ENCODE data around the gene GIPC2.
A peak's percentile ranks its signal among the peaks of the same experiment; 100 is the strongest.
"Not testable (repeated sequence)": the region's sequence is repeated elsewhere in the genome, so short reads cannot be mapped to it uniquely, and the experiment has no call there.

The GIPC2 gene

DNA sequence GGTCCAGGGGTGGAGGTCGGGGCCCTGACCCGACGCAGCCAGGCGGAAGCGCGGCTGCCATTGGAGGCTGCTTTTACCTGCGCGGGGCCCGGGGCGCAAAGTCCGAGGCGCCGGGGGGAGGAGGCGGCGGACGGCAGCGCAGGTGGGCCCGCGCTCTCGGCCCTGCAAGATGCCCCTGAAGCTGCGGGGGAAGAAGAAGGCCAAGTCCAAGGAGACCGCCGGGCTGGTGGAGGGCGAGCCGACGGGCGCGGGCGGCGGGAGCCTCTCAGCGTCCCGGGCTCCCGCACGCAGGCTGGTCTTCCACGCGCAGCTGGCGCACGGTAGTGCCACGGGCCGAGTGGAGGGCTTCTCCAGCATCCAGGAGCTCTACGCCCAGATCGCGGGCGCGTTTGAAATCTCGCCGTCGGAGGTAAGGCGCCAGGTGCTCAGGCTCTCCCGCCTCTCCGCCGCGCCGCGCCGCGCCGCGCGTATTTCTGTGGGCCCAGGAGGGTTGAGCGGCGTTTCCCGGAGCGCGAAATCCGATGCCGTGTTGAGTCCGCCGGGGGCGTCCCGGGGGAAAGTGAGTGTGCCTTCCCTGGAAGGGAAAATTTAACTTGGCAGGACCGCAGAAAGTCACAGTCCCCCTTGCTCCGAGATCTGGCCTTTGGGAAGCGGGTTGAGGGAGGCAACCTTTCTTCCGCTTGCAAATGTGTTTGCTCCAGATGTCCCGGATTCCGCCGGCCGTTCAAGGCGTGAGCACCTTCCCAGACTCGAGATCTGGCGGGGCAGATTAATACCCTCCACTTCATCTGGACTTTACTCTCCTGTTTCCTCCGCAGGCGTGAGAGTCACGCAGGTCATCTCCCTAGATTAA, at the start of gene GIPC2:
Gene GIPC2 (plus strand): TSS at position 41 of the 853 bp plus-strand sequence. CDS start 129 bp downstream, at position 170.
- DNase-seq, result peak; percentile 4

DNA sequence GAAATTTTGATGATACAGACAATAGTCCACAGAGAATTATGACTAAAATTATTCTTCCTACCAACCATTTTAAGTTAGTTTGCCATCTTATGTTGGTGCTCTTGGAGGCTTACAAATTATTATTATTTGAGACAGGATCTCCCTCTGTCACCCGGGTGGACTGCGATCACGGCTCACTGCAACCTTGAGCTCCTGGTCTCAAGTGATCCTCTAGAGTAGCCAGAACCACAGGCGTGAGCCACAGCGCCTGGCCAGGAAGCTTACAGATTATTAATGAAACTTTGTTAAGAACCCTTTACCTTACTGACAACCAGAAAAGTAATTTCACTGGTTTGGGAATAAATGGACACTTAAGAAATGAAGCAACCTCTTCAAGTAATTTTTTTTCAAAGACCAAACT, 49.0 kb upstream of the GIPC2 start:
- no peak for DNase-seq

DNA sequence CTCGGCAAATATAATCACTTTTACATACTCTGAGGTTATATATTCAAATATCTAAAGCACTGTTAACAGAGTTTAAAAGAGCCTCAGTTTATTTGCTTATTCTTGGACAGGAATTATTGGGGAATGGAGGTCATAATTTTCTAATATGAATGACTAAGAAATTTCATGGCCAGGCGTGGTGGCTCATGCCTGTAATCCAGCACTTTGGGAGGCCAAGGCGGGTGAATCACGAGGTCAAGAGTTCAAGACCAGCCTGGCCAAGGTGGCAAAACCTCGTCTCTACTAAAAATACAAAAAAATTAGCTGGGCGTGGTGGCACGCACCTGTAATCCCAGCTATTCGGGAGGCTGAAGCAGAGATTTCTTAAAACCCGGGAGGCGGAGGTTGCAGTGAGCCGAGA, 45.2 kb upstream of the GIPC2 start:
- DNase-seq, result not testable (repeated sequence)

GRCh38 chr1:78003070-78003746, 42.6 kb upstream of the GIPC2 start:
- DNase-seq, result no peak

- DNase-seq, result peak; percentile 37
These were observed 41.7 kb upstream of the GIPC2 start for GRCh38 chr1:78003882-78004718.

- DNase-seq, result peak; percentile 50
These were observed 40.9 kb upstream of the GIPC2 start, which contains the start of gene DNAJB4 for GRCh38 chr1:78004719-78005447. DNAJB4 (plus strand) TSS chr1:78004939; CDS start chr1:78005111, 172 bp downstream.

DNA sequence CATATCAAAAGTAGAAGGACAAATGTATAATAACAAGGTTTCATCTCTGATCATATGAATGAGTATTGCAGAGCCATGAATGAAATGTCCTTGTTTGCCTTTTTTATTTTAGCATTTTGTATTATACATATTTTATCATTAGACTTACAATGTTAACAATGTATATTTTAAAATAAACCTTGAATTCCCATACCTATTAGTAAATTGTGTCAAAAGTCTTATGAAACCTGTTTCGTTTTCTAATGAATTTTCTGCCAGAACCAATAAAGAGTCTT, 40.4 kb upstream of the GIPC2 start:
- no peak for DNase-seq

- no peak for DNase-seq
These were observed 40.0 kb upstream of the GIPC2 start for GRCh38 chr1:78005755-78006154.

- no peak for DNase-seq
These were observed 39.2 kb upstream of the GIPC2 start for GRCh38 chr1:78006521-78006920.

GRCh38 chr1:78007677-78008341, 38.0 kb upstream of the GIPC2 start:
- no peak for DNase-seq

GRCh38 chr1:78009276-78009675, 36.5 kb upstream of the GIPC2 start:
- DNase-seq, result no peak

DNA sequence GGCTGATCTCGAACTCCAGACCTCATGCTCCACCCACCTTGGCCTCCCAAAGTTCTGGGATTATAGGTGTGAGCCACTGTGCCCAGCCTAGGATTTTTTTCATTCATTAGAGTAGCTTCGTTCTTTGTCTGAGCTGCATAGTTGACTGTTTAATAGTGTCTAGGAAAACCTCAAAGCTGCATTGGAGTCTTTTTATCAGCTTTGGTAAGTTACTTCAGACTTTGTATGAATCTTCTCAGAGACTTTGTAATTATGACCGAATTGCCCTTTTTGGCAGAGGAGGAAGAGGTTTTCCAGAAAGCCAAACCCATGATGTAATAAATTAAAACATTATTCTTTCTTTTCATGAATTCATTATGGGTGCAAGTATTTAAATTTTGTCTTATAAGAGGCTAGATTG, 35.9 kb upstream of the GIPC2 start:
- no peak for DNase-seq

DNA sequence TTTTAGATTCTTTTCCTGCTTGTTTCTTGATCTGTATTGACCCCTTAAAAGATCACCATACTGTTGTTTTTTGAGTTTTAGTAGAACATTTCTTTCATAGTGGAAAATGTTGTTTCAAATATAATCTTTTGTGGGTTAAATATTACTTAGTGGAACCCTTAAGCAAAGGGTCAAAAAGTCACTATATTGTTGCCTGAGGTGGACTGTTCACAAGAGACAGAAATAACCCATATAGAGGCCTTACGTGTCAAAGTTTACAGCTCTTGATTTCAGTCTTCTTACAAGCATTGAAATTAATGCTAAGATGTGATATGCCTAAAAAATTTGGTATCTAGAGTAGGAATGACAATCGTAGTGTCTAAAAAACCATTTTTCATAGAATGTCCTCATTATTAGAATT, 34.7 kb upstream of the GIPC2 start:
- DNase-seq, result no peak

GRCh38 chr1:78015148-78015547, 30.6 kb upstream of the GIPC2 start:
- DNase-seq, result no peak

- DNase-seq, result no peak
These were observed 26.7 kb upstream of the GIPC2 start for GRCh38 chr1:78019024-78019423.

DNA sequence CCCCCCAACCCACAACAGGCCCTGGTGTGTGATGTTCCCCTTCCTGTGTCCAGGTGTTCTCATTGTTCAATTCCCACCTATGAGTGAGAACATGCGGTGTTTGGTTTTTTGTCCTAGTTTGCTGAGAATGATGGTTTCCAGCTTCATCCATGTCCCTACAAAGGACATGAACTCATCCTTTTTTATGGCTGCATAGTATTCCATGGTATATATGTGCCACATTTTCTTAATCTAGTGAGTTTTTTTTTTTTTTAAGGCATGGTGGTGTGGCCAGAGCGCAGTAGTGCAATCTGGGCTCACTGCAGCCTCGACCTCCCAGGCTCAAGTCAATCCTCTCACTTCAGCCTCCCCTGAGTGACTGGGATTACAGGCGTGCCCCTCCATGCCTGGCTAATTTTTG, 24.6 kb upstream of the GIPC2 start:
- DNase-seq, result not testable (repeated sequence)

DNA sequence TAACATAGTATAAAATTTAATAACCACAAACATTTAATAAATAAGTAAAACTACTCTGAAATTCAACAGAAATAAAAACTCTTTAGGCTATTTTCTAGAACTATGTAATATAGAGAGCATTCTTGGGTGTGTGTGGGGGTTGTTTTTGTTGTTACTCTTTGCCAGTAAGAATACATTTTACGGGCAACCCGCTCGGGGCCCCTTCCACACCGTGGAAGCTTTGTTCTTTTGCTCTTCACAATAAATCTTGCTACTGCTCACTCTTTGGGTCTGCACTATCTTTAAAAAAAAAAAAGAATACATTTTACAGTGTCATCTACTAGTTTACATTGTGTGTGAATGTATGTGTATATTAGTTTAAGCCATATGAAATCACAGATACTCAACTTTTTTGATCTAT, 16.0 kb upstream of the GIPC2 start:
- no peak for DNase-seq

- DNase-seq, result no peak
These were observed 12.6 kb upstream of the GIPC2 start for GRCh38 chr1:78032996-78033796.

GRCh38 chr1:78033797-78034172, 12.0 kb upstream of the GIPC2 start:
- no peak for DNase-seq

- no peak for DNase-seq
These were observed 10.6 kb upstream of the GIPC2 start for GRCh38 chr1:78035121-78035520.

DNA sequence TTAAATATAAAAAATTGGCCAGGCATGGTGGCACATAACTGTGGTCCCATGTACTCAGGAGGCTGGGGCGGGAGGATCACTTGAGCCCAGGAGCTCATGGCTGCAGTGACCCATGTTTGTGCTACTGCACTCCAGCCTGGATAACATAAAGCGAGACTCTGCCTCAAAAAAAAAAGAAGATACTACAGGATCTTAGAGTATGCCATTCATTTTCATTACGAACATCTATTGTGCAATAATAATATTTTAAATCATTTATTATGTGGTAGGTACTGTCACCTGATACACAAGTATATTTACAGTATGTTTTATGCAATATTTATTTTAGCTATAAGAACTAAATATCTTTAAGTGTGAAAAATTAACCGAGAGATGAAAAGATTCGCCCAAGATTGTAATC, 9.3 kb upstream of the GIPC2 start:
- DNase-seq, result no peak
